GM12878 (cell line): ENCODE data around the gene LPA. TPM values are rescaled to one million over a fixed set of nuclear protein-coding genes. Genes with fewer than 3 reads are reported as not detected.

ENCODE experiments used
- ATAC-seq: fragments of 200-7000 bp; cut with Tn5 transposase; 3 replicates; pipeline ENCODE4 v1.9.1; 2020; ENCODE audit warnings: mild to moderate bottlenecking, moderate library complexity
- BruUV-seq: library from RNA; stranded (reverse); fragments of 400-500 nt; replicated peaks from 2 replicates; lab custom pipeline; 2021; lab: Mats Ljungman, UMichigan
- CTCF ChIA-PET: fragments of 300-600 bp; sonication (Branson Sonifier 250); formaldehyde crosslinking; extraction: SDS; loops from one replicate; lab custom pipeline; 2021; ENCODE audit warnings: inconsistent platforms; lab: Yijun Ruan, JAX
- POLR2A ChIA-PET: fragments of 350-600 bp; formaldehyde crosslinking; extraction: SDS; loops from one replicate; lab custom pipeline; 2021; ENCODE audit warnings: inconsistent platforms; lab: Charles Lee
- RAD21 ChIA-PET: fragments of 300-600 bp; sonication (Branson Sonifier 250); formaldehyde crosslinking; loops from one replicate; lab custom pipeline; 2023; ENCODE audit warnings: antibody characterized with exemption; ENCODE audit not compliant: unreplicated experiment; lab: Charles Lee
- SMC1A ChIA-PET: fragments of 300-600 bp; sonication (Branson Sonifier 250); formaldehyde crosslinking; loops from one replicate; lab custom pipeline; 2023; ENCODE audit not compliant: unreplicated experiment, uncharacterized antibody; lab: Charles Lee
- DNase-seq: peaks from one replicate; pipeline ENCODE4 v3.0.0-alpha.2; 2011; ENCODE audit warnings: low read depth, low spot score
- FAIRE-seq: peaks from 3 replicates; lab custom pipeline; 2011; peaks lifted over from hg19 to GRCh38; lab: Jason Lieb, UNC
- H2AFZ ChIP-seq: 2 replicates; pipeline ENCODE4 v1.6.0; 2011; ENCODE audit warnings: low read depth, low read length, control low read depth; ENCODE audit not compliant: control insufficient read depth
- H3K27ac ChIP-seq: 2 replicates; pipeline ENCODE4 v1.5.1; 2011; ENCODE audit warnings: control low read depth; ENCODE audit not compliant: control insufficient read depth, insufficient read depth
- H3K27me3 ChIP-seq, 2 experiments: replicated peaks in 1 of 2; 2 replicates each; pipeline versions ENCODE4 v1.6.0 to v1.6.1; 2011; ENCODE audit warnings: low read length in 1 of 2; ENCODE audit not compliant: control insufficient read depth in 2 of 2, insufficient read depth in 2 of 2
- H3K36me3 ChIP-seq, 2 experiments: 2 replicates each; pipeline ENCODE4 v1.5.1; 2011; ENCODE audit warnings: low read length in 1 of 2; ENCODE audit not compliant: control insufficient read depth in 2 of 2, insufficient read depth in 2 of 2
- H3K4me1 ChIP-seq: 2 replicates; pipeline ENCODE4 v1.6.1; 2011; ENCODE audit warnings: mild to moderate bottlenecking, low read length, moderate library complexity, mixed read lengths; ENCODE audit not compliant: control insufficient read depth, insufficient read depth
- H3K4me2 ChIP-seq: 2 replicates; pipeline ENCODE4 v1.6.0; 2011; ENCODE audit warnings: control low read depth; ENCODE audit not compliant: control insufficient read depth, insufficient read depth
- H3K4me3 ChIP-seq: fragments of 200-600 bp; sonication (generic); 2 replicates; pipeline ENCODE4 v1.5.1; 2016
- H3K79me2 ChIP-seq: 2 replicates; pipeline ENCODE4 v1.6.0; 2011; ENCODE audit warnings: low read length; ENCODE audit not compliant: control insufficient read depth, insufficient read depth
- H3K9ac ChIP-seq: 2 replicates; pipeline ENCODE4 v1.8.0; 2011; ENCODE audit warnings: low read length, control low read depth, mixed read lengths; ENCODE audit not compliant: control insufficient read depth, insufficient read depth
- H3K9me3 ChIP-seq: replicated peaks from 3 replicates; pipeline ENCODE4 v1.5.1; 2011; ENCODE audit warnings: mild to moderate bottlenecking, low read length; ENCODE audit not compliant: control insufficient read depth, insufficient read depth
- H4K20me1 ChIP-seq: 2 replicates; pipeline ENCODE4 v1.6.0; 2011; ENCODE audit not compliant: control insufficient read depth, insufficient read depth
- DPF2 ChIP-seq: fragments of 450-650 bp; IDR thresholded peaks from 2 replicates; pipeline ENCODE4 v1.6.1; 2017; ENCODE audit warnings: mild to moderate bottlenecking
- GABPA ChIP-seq: IDR thresholded peaks from 2 replicates; pipeline ENCODE4 v1.6.1; 2014; ENCODE audit warnings: antibody characterized with exemption, low read depth, mild to moderate bottlenecking, inconsistent platforms
- PRDM15 ChIP-seq: fragments of 450-650 bp; formaldehyde crosslinking; IDR thresholded peaks from 2 replicates; pipeline ENCODE4 v1.4.0; 2020; ENCODE audit warnings: mild to moderate bottlenecking, moderate library complexity
- SMAD5 ChIP-seq: IDR thresholded peaks from 2 replicates; pipeline ENCODE4 v1.6.1; 2016; ENCODE audit warnings: antibody characterized with exemption, low read depth
- TCF7 ChIP-seq: IDR thresholded peaks from 2 replicates; pipeline ENCODE4 v1.6.1; 2014; ENCODE audit warnings: antibody characterized with exemption, borderline replicate concordance
- WRNIP1 ChIP-seq: IDR thresholded peaks from 2 replicates; pipeline ENCODE4 v1.6.1; 2011; ENCODE audit warnings: low read depth, low read length, improper control_type of control experiment, borderline replicate concordance
- ZBTB40 ChIP-seq: fragments of 450-650 bp; IDR thresholded peaks from 2 replicates; pipeline ENCODE4 v1.6.1; 2016; ENCODE audit warnings: mild to moderate bottlenecking, moderate library complexity, borderline replicate concordance
- WGBS: methylation state at CpG from one replicate; pipeline ENCODE4 v1.1.6; 2016; ENCODE audit warnings: low lambda C conversion rate; ENCODE audit not compliant: insufficient replicate concordance, insufficient coverage; ENCODE audit errors: missing lambda C conversion rate; 5-methylcytosine and 5-hydroxymethylcytosine counted together
- in situ Hi-C: fragments of 300-500 bp; cut with MboI; formaldehyde crosslinking; loops from 9 replicates; pipeline ENCODE4 v1.14.3; 2018; ENCODE audit warnings: mixed read lengths
- intact Hi-C: fragments of 100-400 bp; cut with micrococcal nuclease; formaldehyde crosslinking; loops from one replicate; pipeline ENCODE4 v1.14.2; 2022; ENCODE audit not compliant: unreplicated experiment
- polyA plus RNA-seq, 11 experiments: library from polyadenylated mRNA; depleted of rRNA in 4 of 11; unstranded in 6 of 11; stranded (reverse) in 5 of 11; fragments of >200 nt; fragmentation: Nextera tagmentation in 4 of 11; fragmentation: Illumina TruSeq in 1 of 11; extraction: Ambion mirVana in 4 of 11; extraction: Trizol in 1 of 11; gene quantifications; 1 replicate in 1 of 11; 2 replicates in 10 of 11; pipeline versions ENCODE4 v1.2.1 to v1.2.3, GENCODE V29; 2011 to 2016; ENCODE audit warnings: inconsistent platforms in 2 of 11, missing spikeins in 2 of 11, low read depth in 1 of 11
- total RNA-seq, 4 experiments: library from RNA; depleted of rRNA in 3 of 4; stranded (reverse); fragments of >200 nt in 3 of 4; fragmentation: Illumina TruSeq in 1 of 4; extraction: Trizol in 1 of 4; gene quantifications; 2 replicates each; pipeline versions ENCODE4 v1.2.1 to v1.2.3, GENCODE V29; 2013 to 2021
- TF ChIP-seq, protein P1 (sequence below): fragments of 450-650 bp; IDR thresholded peaks from 2 replicates; pipeline ENCODE4 v1.6.1; 2016; ENCODE audit warnings: mild to moderate bottlenecking

LPA gene
- total and polyA plus RNA-seq, 10 of the 15 experiments (the other 5 are each of a cell fraction or from before 2014, with no cell fraction given) = 0.03 to 2.8 (median 0.57) TPM

DNA sequence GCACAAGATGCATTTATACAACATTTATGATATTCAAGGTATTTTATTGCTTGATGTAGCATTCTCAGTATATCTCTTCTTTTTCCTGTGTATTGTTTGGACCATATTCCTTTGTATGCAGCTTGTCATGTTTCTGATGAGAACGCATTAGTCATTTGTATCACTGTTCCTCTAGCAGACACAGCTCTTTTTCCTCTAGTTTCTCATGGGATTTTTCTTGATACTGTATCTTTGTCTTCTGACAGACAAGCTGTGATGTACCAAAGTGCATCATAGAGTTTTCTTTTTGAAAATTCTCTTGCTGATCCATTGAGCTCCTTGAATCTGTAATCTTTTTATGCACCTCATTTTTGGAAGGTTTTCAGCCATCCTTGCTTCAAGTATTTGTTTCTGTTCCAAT is 175.0 kb downstream of the LPA start (continued):
- TF ChIP-seq PRDM15 (CRISPR knock-in tag) = no peak
- TF ChIP-seq TCF7 = no peak
- TF ChIP-seq GABPA = no peak
- TF ChIP-seq, protein P1, sequence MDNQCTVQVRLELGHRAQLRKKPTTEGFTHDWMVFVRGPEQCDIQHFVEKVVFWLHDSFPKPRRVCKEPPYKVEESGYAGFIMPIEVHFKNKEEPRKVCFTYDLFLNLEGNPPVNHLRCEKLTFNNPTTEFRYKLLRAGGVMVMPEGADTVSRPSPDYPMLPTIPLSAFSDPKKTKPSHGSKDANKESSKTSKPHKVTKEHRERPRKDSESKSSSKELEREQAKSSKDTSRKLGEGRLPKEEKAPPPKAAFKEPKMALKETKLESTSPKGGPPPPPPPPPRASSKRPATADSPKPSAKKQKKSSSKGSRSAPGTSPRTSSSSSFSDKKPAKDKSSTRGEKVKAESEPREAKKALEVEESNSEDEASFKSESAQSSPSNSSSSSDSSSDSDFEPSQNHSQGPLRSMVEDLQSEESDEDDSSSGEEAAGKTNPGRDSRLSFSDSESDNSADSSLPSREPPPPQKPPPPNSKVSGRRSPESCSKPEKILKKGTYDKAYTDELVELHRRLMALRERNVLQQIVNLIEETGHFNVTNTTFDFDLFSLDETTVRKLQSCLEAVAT = no peak

DNA sequence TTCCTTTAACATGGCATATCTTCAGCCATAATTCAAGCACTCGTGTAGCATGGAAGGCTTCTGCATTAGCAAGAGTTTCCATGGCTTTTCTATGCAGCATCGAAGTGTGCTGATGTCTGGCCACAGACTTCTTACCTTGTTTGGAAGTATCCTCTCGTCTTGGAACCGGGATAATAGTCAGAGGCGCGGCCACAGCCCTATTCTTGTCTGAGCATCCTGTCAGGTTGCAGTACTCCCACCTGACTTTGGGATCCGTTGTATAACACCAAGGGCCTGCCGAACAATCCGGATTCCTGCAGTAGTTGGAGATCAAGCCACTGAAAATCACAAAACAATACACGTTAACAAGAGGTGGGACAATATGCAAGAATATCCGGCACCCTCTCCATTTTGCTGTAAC is 177.0 kb downstream of the LPA start:
- Histone ChIP-seq H3K4me1 (no peaks in the 10 kb centered on the region), H3K9me3 (no peaks in the 10 kb centered on the region), H3K79me2 (no peaks in the 10 kb centered on the region), H2AFZ (no peak overlapping the region), H3K27ac (no peak overlapping the region), H3K4me2 (no peak overlapping the region), H3K9ac (no peak overlapping the region), H3K4me3 (no peak overlapping the region), H4K20me1 (no peaks in the 10 kb centered on the region), H3K36me3 (no peaks in the 10 kb centered on the region), H3K27me3 (no peaks in the 10 kb centered on the region; a peak in 1 of 4 replicates)
- ATAC-seq (no peak), FAIRE-seq (no peak), DNase-seq (no peak)
- CTCF ChIA-PET = no interaction called here
- intact Hi-C loops = no loop called here
- POLR2A ChIA-PET = no interaction called here
- WGBS = 26% methylated on average over 11 of the region's 11 CpGs
- BruUV-seq = no TSS peak
- SMC1A ChIA-PET = no interaction called here
- TF ChIP-seq WRNIP1 (no peak), SMAD5 (no peak), DPF2 (no peak), ZBTB40 (no peak)
- in situ Hi-C loops = no loop called here
- RAD21 ChIA-PET = no interaction called here
